Transverse colon (tissue), 4 donors: ENCODE results near the gene PAPOLG.

Source experiments
- POLR2AphosphoS5 ChIP-seq, 3 donors: sonication (generic); formaldehyde crosslinking; IDR thresholded peaks; one replicate each; pipeline ENCODE4 v1.6.1; 2016; ENCODE audit warnings: antibody characterized with exemption in 3 of 3
- TF ChIP-seq, protein P1 (sequence below), 5 experiments: fragments of 200-600 bp in 3 of 5; fragments of 450-650 bp in 2 of 5; sonication (generic) in 3 of 5; IDR thresholded peaks; 1 replicate in 2 of 5; 2 replicates in 3 of 5; pipeline ENCODE4 v1.5.1; 2016 to 2017; ENCODE audit warnings: antibody characterized with exemption in 5 of 5, inconsistent platforms in 3 of 5, mild to moderate bottlenecking in 2 of 5, moderate library complexity in 1 of 5

GRCh38 chr2:60821133-60821469 lies 65.0 kb downstream of the PAPOLG start:
- TF ChIP-seq, protein P1, sequence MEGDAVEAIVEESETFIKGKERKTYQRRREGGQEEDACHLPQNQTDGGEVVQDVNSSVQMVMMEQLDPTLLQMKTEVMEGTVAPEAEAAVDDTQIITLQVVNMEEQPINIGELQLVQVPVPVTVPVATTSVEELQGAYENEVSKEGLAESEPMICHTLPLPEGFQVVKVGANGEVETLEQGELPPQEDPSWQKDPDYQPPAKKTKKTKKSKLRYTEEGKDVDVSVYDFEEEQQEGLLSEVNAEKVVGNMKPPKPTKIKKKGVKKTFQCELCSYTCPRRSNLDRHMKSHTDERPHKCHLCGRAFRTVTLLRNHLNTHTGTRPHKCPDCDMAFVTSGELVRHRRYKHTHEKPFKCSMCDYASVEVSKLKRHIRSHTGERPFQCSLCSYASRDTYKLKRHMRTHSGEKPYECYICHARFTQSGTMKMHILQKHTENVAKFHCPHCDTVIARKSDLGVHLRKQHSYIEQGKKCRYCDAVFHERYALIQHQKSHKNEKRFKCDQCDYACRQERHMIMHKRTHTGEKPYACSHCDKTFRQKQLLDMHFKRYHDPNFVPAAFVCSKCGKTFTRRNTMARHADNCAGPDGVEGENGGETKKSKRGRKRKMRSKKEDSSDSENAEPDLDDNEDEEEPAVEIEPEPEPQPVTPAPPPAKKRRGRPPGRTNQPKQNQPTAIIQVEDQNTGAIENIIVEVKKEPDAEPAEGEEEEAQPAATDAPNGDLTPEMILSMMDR (IDR thresholded peaks at IDR 0.05), result no peak
- TF ChIP-seq POLR2AphosphoS5 (IDR thresholded peaks at IDR 0.05), result no peak
